Measurements from ENCODE around the gene FOXO6. TPM values are rescaled to one million over a fixed set of nuclear protein-coding genes. Genes with fewer than 3 reads are reported as not detected.

The FOXO6 gene
- total RNA-seq, 1 experiment from 2014 or later, result 5.4 TPM

DNA sequence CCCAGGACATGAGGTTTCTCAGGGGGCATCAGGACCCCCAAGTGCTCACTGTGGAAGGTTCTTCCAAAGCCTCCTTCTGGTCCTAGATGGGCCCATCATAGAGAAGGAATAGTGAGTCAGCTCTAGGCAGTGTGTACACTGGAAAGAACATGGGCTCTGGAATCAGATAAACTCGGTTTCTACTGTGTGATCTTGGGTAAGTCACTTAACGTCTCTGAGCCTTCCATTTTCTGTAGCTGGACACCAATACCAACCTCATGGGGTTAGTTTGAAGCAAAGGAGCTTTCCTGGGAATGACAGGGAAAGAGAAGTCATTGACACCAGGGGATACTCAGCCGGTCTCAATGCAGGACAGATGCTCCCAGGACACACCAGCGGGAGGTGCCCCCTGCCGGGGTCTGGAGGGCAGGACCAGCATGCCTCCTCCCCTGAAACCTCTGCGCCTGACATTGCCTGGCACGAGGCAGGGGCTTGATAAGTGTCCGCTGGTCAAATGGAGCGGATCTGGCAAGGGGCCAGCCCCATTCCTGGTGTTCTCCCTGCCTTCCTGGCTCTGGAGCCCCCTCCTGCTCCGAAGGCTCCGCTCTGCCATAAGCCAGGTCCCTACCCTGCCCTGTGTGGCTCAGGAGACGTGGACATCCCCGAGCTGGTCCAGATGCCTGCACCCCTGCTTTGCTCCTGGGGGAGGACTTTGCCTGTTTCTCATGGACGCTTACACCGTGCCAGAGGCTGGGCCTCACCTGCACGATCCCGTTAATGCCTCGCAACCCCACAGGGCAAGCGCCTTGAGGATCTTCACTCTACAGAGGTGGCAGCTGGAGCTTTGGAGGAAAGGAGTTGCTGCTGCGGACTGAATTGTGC, 70.5 kb downstream of the FOXO6 start:
- H3K36me3 Mint-ChIP-seq, result no peaks in the 10 kb centered on the region
- ATAC-seq (no peak), DNase-seq (ENCODE audit: low spot score) (no peak)
- peaks cover 28% of the 10 kb centered on the region for H3K4me1 Mint-ChIP-seq
- no peak overlapping the region for H3K27ac Mint-ChIP-seq
- CTCF ChIA-PET, result interaction anchor here (0.7 to 7.2 kb wide), 16 partner anchors 9 to 163 kb away, joined by 3 to 59 read pairs (median 8); partner anchors contain the start of gene FOXO6
- TF ChIP-seq, protein P1, sequence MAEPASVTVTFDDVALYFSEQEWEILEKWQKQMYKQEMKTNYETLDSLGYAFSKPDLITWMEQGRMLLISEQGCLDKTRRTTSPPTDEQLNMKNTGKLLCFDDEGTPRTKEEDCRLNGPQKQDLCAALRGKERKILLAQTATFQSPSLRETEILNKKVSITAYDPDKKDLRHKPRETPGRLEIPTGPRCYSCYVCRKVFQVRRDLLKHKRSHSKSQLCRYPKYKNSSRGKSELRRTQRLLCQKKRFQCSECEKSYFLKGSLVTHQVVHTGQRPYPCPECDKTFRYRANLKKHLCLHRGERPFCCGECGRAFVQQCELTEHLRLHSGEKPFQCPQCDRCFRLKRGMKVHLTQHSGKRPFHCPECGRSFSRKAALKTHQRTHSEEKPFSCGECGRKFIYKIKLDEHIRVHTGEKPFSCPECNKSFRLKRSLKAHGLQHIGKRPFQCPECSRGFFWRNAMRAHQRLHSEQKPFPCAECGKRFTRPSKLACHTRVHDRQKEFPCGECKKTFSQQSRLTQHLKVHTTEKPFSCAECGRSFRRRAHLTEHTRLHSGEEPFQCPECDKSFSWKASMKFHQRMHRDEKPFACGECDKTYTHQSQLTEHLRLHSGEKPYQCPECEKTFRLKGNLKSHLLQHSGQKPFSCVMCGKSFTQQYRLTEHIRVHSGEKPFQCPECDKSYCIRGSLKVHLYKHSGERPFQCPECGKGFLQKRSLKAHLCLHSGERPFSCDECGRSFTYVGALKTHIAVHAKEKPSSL (CRISPR knock-in tag; conservative IDR thresholded peaks at IDR 0.05), result no peak
- no peak for TF ChIP-seq TP53 (CRISPR knock-in tag; IDR thresholded peaks at IDR 0.05)
- TF ChIP-seq, protein P2, sequence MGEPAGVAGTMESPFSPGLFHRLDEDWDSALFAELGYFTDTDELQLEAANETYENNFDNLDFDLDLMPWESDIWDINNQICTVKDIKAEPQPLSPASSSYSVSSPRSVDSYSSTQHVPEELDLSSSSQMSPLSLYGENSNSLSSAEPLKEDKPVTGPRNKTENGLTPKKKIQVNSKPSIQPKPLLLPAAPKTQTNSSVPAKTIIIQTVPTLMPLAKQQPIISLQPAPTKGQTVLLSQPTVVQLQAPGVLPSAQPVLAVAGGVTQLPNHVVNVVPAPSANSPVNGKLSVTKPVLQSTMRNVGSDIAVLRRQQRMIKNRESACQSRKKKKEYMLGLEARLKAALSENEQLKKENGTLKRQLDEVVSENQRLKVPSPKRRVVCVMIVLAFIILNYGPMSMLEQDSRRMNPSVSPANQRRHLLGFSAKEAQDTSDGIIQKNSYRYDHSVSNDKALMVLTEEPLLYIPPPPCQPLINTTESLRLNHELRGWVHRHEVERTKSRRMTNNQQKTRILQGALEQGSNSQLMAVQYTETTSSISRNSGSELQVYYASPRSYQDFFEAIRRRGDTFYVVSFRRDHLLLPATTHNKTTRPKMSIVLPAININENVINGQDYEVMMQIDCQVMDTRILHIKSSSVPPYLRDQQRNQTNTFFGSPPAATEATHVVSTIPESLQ (CRISPR knock-in tag; IDR thresholded peaks at IDR 0.05), result no peak
- H3K9me3 Mint-ChIP-seq, result no peaks in the 10 kb centered on the region
- no peak overlapping the region for H3K4me3 Mint-ChIP-seq
- H3K27me3 Mint-ChIP-seq (ENCODE audit: low read depth), result peaks cover 3% of the 10 kb centered on the region; the same call in 1 of the 2 replicates
- POLR2A ChIA-PET, result no interaction called here

Other genes starting within 250 kb of the FOXO6 start
- gene SCMH1, start 119.1 kb upstream of the FOXO6 start, total RNA-seq (2021), result 14.9 to 19.4 TPM (median 17.2 TPM) in 3 replicates
- gene EDN2, start 123.2 kb downstream of the FOXO6 start, total RNA-seq (2021), result 0.33 to 0.39 TPM in 2 of 3 replicates, not detected in the other